Measurements from ENCODE around the gene NIPAL3.

Gene NIPAL3

GRCh38 chr1:24415334-24415909 is at the start of gene NIPAL3:
NIPAL3 (plus strand) TSS chr1:24415802; CDS start chr1:24419548, 3,746 bp downstream.
- peak; percentile 98 for TF ChIP-seq CTCF (IDR thresholded peaks at IDR 0.05; ENCODE audit: insufficient read depth, low read depth, low read length, missing control alignments)
- H3K4me3 ChIP-seq (ENCODE audit: low read depth, low read length): peak within 1 kb of the TSS; percentile 63
- peak; percentile 100 for DNase-seq (ENCODE audit: low read depth)

GRCh38 chr1:24366707-24367106 is 48.9 kb upstream of the NIPAL3 start:
- H3K4me3 ChIP-seq (ENCODE audit: low read depth, low read length): no peak overlapping the region
- no peak for DNase-seq (ENCODE audit: low read depth)
- no peak for TF ChIP-seq CTCF (IDR thresholded peaks at IDR 0.05; ENCODE audit: insufficient read depth, low read depth, low read length, missing control alignments)

GRCh38 chr1:24369199-24369598 is 46.4 kb upstream of the NIPAL3 start:
- H3K4me3 ChIP-seq (ENCODE audit: low read depth, low read length): no peak overlapping the region
- no peak for DNase-seq (ENCODE audit: low read depth)
- TF ChIP-seq CTCF (IDR thresholded peaks at IDR 0.05; ENCODE audit: insufficient read depth, low read depth, low read length, missing control alignments): no peak

GRCh38 chr1:24369801-24370200 is 45.8 kb upstream of the NIPAL3 start:
- H3K4me3 ChIP-seq (ENCODE audit: low read depth, low read length): no peak overlapping the region
- no peak for DNase-seq (ENCODE audit: low read depth)
- TF ChIP-seq CTCF (IDR thresholded peaks at IDR 0.05; ENCODE audit: insufficient read depth, low read depth, low read length, missing control alignments): no peak

- no peak overlapping the region for H3K4me3 ChIP-seq (ENCODE audit: low read depth, low read length)
Observed at GRCh38 chr1:24373044-24373443, 42.6 kb upstream of the NIPAL3 start.

GRCh38 chr1:24373710-24374109 is 41.9 kb upstream of the NIPAL3 start:
- peak; percentile 28 for DNase-seq (ENCODE audit: low read depth)
- no peak for TF ChIP-seq CTCF (IDR thresholded peaks at IDR 0.05; ENCODE audit: insufficient read depth, low read depth, low read length, missing control alignments)
- no peak overlapping the region for H3K4me3 ChIP-seq (ENCODE audit: low read depth, low read length)

More at GRCh38 chr1:24373044-24373443, 42.6 kb upstream of the NIPAL3 start:
- DNase-seq (ENCODE audit: low read depth): peak; percentile 75
- no peak for TF ChIP-seq CTCF (IDR thresholded peaks at IDR 0.05; ENCODE audit: insufficient read depth, low read depth, low read length, missing control alignments)

Data from GM12865 (cell line).